CD14-positive monocyte (primary cell): Measurements from ENCODE around the gene CDK18. TPM values are rescaled to one million over a fixed set of nuclear protein-coding genes. Genes with fewer than 3 reads are reported as not detected.

Experiments used
- DNase-seq, 3 donors: peaks; one replicate each; pipeline ENCODE4 v3.0.0-alpha.2; 2011 to 2022
- H2AFZ ChIP-seq: 2 replicates; pipeline ENCODE4 v1.6.0; 2012; ENCODE audit warnings: mild to moderate bottlenecking, low read depth, low read length, inconsistent platforms; ENCODE audit not compliant: insufficient read depth, poor library complexity, severe bottlenecking
- H3K27ac ChIP-seq, 2 donors: 1 replicate in 1 of 2; 2 replicates in 1 of 2; pipeline ENCODE4 v1.5.1; 2012 to 2013; ENCODE audit warnings: low read length in 2 of 2, control low read depth in 1 of 2, inconsistent platforms in 1 of 2, low read depth in 1 of 2, mild to moderate bottlenecking in 1 of 2
- H3K27me3 ChIP-seq, 2 donors: one replicate each; pipeline versions ENCODE4 v1.6.0 to v1.6.1; 2011 to 2013; ENCODE audit warnings: low read length in 2 of 2; ENCODE audit not compliant: control insufficient read depth in 2 of 2, insufficient read depth in 2 of 2
- H3K36me3 ChIP-seq, 2 donors: replicated peaks in 1 of 2; 1 replicate in 1 of 2; 2 replicates in 1 of 2; pipeline versions ENCODE4 v1.5.1 to v1.6.1; 2012 to 2013; ENCODE audit warnings: low read length in 2 of 2, control low read depth in 1 of 2, inconsistent platforms in 1 of 2, mild to moderate bottlenecking in 1 of 2; ENCODE audit not compliant: insufficient read depth in 2 of 2, control insufficient read depth in 1 of 2
- H3K4me1 ChIP-seq, 2 donors: 1 replicate in 1 of 2; 2 replicates in 1 of 2; pipeline versions ENCODE4 v1.5.1 to v1.6.1; 2012 to 2013; ENCODE audit warnings: low read length in 2 of 2, control low read depth in 1 of 2, inconsistent platforms in 1 of 2, mild to moderate bottlenecking in 1 of 2, moderate library complexity in 1 of 2; ENCODE audit not compliant: insufficient read depth in 2 of 2, control insufficient read depth in 1 of 2
- H3K4me2 ChIP-seq: replicated peaks from 2 replicates; pipeline ENCODE3; 2012; ENCODE audit warnings: low read length, moderate library complexity, mild to moderate bottlenecking; ENCODE audit not compliant: poor library complexity, severe bottlenecking; ENCODE audit errors: extremely low read depth
- H3K4me3 ChIP-seq, 3 experiments: fragments of 200-600 bp in 1 of 3; sonication (generic) in 1 of 3; replicated peaks in 1 of 3; 1 replicate in 2 of 3; 2 replicates in 1 of 3; pipeline ENCODE4 v1.5.1; 2011 to 2013; ENCODE audit warnings: low read length in 3 of 3, mild to moderate bottlenecking in 3 of 3, control low read depth in 2 of 3, low read depth in 2 of 3, inconsistent platforms in 1 of 3, moderate library complexity in 1 of 3
- H3K79me2 ChIP-seq: 2 replicates; pipeline ENCODE4 v1.6.0; 2012; ENCODE audit warnings: mild to moderate bottlenecking, control low read depth, inconsistent platforms, low read length, moderate library complexity; ENCODE audit not compliant: insufficient read depth
- H3K9ac ChIP-seq: 2 replicates; pipeline ENCODE4 v1.6.0; 2017; ENCODE audit warnings: low read length, mild to moderate bottlenecking; ENCODE audit not compliant: insufficient read depth, poor library complexity, severe bottlenecking
- H3K9me3 ChIP-seq, 2 donors: replicated peaks in 1 of 2; 1 replicate in 1 of 2; 2 replicates in 1 of 2; pipeline versions ENCODE4 v1.5.1 to v1.6.1; 2012 to 2013; ENCODE audit warnings: low read length in 2 of 2, control low read depth in 1 of 2; ENCODE audit not compliant: control insufficient read depth in 1 of 2, insufficient read depth in 1 of 2
- H4K20me1 ChIP-seq: 2 replicates; pipeline ENCODE4 v1.6.0; 2012; ENCODE audit warnings: mild to moderate bottlenecking, low read length, control low read depth, moderate library complexity; ENCODE audit not compliant: insufficient read depth
- H3K27ac Mint-ChIP-seq, 7 donors: one replicate each; pipeline ENCODE4 v1.8.0; 2020; ENCODE audit warnings: mild to moderate bottlenecking in 7 of 7, mixed read lengths in 7 of 7, moderate library complexity in 6 of 7, inconsistent platforms in 2 of 7
- H3K27me3 Mint-ChIP-seq, 3 donors: one replicate each; pipeline ENCODE4 v1.8.0; 2021 to 2022; ENCODE audit warnings: low read depth in 3 of 3, mild to moderate bottlenecking in 3 of 3, mixed read lengths in 3 of 3, moderate library complexity in 3 of 3, inconsistent platforms in 1 of 3
- H3K36me3 Mint-ChIP-seq, 2 donors: one replicate each; pipeline ENCODE4 v1.8.0; 2020; ENCODE audit warnings: mixed read lengths in 2 of 2, inconsistent platforms in 1 of 2, mild to moderate bottlenecking in 1 of 2
- H3K4me1 Mint-ChIP-seq: one replicate; pipeline ENCODE4 v1.8.0; 2020; ENCODE audit warnings: mild to moderate bottlenecking, mixed read lengths
- H3K4me3 Mint-ChIP-seq, 2 donors: one replicate each; pipeline ENCODE4 v1.8.0; 2020; ENCODE audit warnings: mild to moderate bottlenecking in 2 of 2, mixed read lengths in 2 of 2, moderate library complexity in 1 of 2
- H3K9me3 Mint-ChIP-seq, 7 donors: one replicate each; pipeline ENCODE4 v1.8.0; 2020 to 2022; ENCODE audit warnings: mixed read lengths in 7 of 7, mild to moderate bottlenecking in 6 of 7, moderate library complexity in 6 of 7, inconsistent platforms in 2 of 7
- WGBS: methylation state at CpG from one replicate; pipeline ENCODE4 v1.1.5; 2013; ENCODE audit warnings: missing lambda C conversion rate; ENCODE audit not compliant: insufficient coverage; 5-methylcytosine and 5-hydroxymethylcytosine counted together
- intact Hi-C, 2 donors: fragments of 100-400 bp; cut with micrococcal nuclease; formaldehyde crosslinking; loops; one replicate each; pipeline versions ENCODE4 v1.15.0 to v1.15.1; 2023
- polyA plus RNA-seq, 3 donors: library from polyadenylated mRNA; depleted of rRNA in 1 of 3; unstranded in 2 of 3; stranded (reverse) in 1 of 3; fragments of 300-500 nt in 2 of 3; fragments of >200 nt in 1 of 3; fragmentation: Illumina TruSeq in 2 of 3; gene quantifications; 1 replicate in 2 of 3; 2 replicates in 1 of 3; pipeline ENCODE4 v1.2.3, GENCODE V29; 2012 to 2021
- TF ChIP-seq, protein P1 (sequence below): fragments of 200-600 bp; IDR thresholded peaks from one replicate; pipeline ENCODE4 v1.8.0; 2022; ENCODE audit warnings: antibody characterized with exemption, mild to moderate bottlenecking

CDK18 gene
- polyA plus RNA-seq, 3 donors: 0.48 to 4.4 (median 0.66) TPM

GRCh38 chr1:205466595-205467220 lies 37.8 kb upstream of the CDK18 start:
- peak overlapping the region in 1 of 2 donors; percentile 7 for H3K4me3 Mint-ChIP-seq
- no peak overlapping the region for H3K9ac ChIP-seq
- WGBS: 66% methylated on average over 7 of the region's 7 CpGs
- no peaks in the 10 kb centered on the region for H3K79me2 ChIP-seq
- H3K4me1 Mint-ChIP-seq: no peaks in the 10 kb centered on the region
- H3K9me3 ChIP-seq: no peaks in the 10 kb centered on the region
- no peak overlapping the region for H3K27ac ChIP-seq
- peaks cover 14 to 26% of the 10 kb centered on the region in 2 donors for H3K27me3 ChIP-seq
- no peaks in the 10 kb centered on the region for H3K4me1 ChIP-seq
- H3K27ac Mint-ChIP-seq: no peak overlapping the region
- no peak overlapping the region for H3K4me2 ChIP-seq
- no peak for DNase-seq
- no peaks in the 10 kb centered on the region for H3K9me3 Mint-ChIP-seq
- no peak overlapping the region for H2AFZ ChIP-seq
- H3K36me3 ChIP-seq: no peaks in the 10 kb centered on the region
- peaks cover 19 to 25% (median 20%) of the 10 kb centered on the region in 3 donors for H3K27me3 Mint-ChIP-seq
- no peaks in the 10 kb centered on the region for H4K20me1 ChIP-seq
- H3K36me3 Mint-ChIP-seq: no peaks in the 10 kb centered on the region
- TF ChIP-seq, protein P1, sequence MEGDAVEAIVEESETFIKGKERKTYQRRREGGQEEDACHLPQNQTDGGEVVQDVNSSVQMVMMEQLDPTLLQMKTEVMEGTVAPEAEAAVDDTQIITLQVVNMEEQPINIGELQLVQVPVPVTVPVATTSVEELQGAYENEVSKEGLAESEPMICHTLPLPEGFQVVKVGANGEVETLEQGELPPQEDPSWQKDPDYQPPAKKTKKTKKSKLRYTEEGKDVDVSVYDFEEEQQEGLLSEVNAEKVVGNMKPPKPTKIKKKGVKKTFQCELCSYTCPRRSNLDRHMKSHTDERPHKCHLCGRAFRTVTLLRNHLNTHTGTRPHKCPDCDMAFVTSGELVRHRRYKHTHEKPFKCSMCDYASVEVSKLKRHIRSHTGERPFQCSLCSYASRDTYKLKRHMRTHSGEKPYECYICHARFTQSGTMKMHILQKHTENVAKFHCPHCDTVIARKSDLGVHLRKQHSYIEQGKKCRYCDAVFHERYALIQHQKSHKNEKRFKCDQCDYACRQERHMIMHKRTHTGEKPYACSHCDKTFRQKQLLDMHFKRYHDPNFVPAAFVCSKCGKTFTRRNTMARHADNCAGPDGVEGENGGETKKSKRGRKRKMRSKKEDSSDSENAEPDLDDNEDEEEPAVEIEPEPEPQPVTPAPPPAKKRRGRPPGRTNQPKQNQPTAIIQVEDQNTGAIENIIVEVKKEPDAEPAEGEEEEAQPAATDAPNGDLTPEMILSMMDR: no peak
- intact Hi-C loops: no loop called here
- no peak overlapping the region for H3K4me3 ChIP-seq

DNA sequence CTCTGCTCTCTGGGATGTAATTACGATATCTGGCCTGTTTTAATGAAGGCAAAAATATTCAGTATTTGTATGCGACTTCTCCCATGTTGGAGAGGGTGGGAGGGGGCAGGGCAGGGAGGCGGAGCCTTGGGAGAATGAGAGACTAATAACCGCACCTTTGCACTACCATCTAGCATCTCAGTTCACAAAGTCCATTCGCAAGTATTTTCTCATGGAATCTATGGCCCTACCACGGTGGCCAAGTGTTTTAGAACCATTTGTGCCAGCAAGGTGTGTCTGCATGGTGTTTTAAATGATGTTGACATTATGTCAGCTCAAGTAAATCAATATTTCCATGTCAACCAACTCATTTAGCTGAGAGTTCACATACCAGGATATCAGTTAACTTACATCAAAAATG lies 34.3 kb upstream of the CDK18 start:
- Histone ChIP-seq H3K9me3 (peaks cover 8% of the 10 kb centered on the region in 2 donors), H3K4me2 (no peak overlapping the region), H3K27ac (no peak overlapping the region), H3K79me2 (no peaks in the 10 kb centered on the region), H2AFZ (no peak overlapping the region), H4K20me1 (no peaks in the 10 kb centered on the region), H3K27me3 (peaks cover 8 to 31% of the 10 kb centered on the region in 2 donors), H3K36me3 (no peaks in the 10 kb centered on the region), H3K9ac (no peak overlapping the region), H3K4me3 (no peak overlapping the region), H3K4me1 (no peaks in the 10 kb centered on the region)
- WGBS: 89% methylated on average over 3 of the region's 6 CpGs
- Mint-ChIP-seq H3K4me1 (no peaks in the 10 kb centered on the region), H3K36me3 (no peaks in the 10 kb centered on the region), H3K4me3 (no peak overlapping the region), H3K27me3 (peaks cover 32 to 50% (median 37%) of the 10 kb centered on the region in 3 donors), H3K27ac (no peak overlapping the region), H3K9me3 (peaks cover 7 to 19% (median 12%) of the 10 kb centered on the region in 7 donors)
- TF ChIP-seq, protein P1: no peak
- DNase-seq: no peak
- intact Hi-C loops: no loop called here
